ENCODE results near the gene PYGM. TPM values are rescaled to one million over a fixed set of nuclear protein-coding genes. Genes with fewer than 3 reads are reported as not detected.

The PYGM gene
- total and polyA plus RNA-seq, 2 experiments from 2014 or later = 1.5 to 3.9 TPM

GRCh38 chr11:64745189-64745520, 14.6 kb downstream of the PYGM start:
- H3K27me3 ChIP-seq (ENCODE audit: insufficient read depth) = peaks cover 34% of the 10 kb centered on the region
- H4K20me1 ChIP-seq (replicated peaks; ENCODE audit: insufficient read depth) = no peaks in the 10 kb centered on the region
- peak overlapping the region; percentile 86 for H3K4me3 Mint-ChIP-seq

More at GRCh38 chr11:64745189-64745520, 14.6 kb downstream of the PYGM start:
- Histone ChIP-seq H3K9me2 (ENCODE audit: insufficient read depth) (no peaks in the 10 kb centered on the region), H3K4me2 (peak overlapping the region; percentile 98), H3K27ac (ENCODE audit: low read depth) (no peak overlapping the region), H3K36me3 (ENCODE audit: insufficient read depth) (no peaks in the 10 kb centered on the region), H3F3A (replicated peaks; ENCODE audit: low read depth) (peaks cover 18% of the 10 kb centered on the region), H3K4me3 (peak overlapping the region; percentile 81), H3K4me1 (ENCODE audit: insufficient read depth) (peaks cover 20% of the 10 kb centered on the region), H2AFZ (peak overlapping the region; percentile 92), H3K79me2 (replicated peaks; ENCODE audit: insufficient read depth) (no peaks in the 10 kb centered on the region)
- Mint-ChIP-seq H3K4me1 (peaks cover 25% of the 10 kb centered on the region), H3K9me3 (no peaks in the 10 kb centered on the region; the same call in 2 of the 3 replicates), H3K27ac (no peak overlapping the region), H3K36me3 (ENCODE audit: low read depth) (peaks cover 9% of the 10 kb centered on the region; the same call in 2 of the 3 replicates), H3K27me3 (ENCODE audit: insufficient read depth, low read depth, poor library complexity) (peaks cover 32% of the 10 kb centered on the region)
- peak; percentile 2 for ATAC-seq
- no peak for TF ChIP-seq EZH2 (IDR thresholded peaks at IDR 0.05; ENCODE audit: low read depth, unreplicated experiment)
- no peak for TF ChIP-seq NANOG (IDR thresholded peaks at IDR 0.05; ENCODE audit: borderline replicate concordance)
- no peak for TF ChIP-seq ZNF331 (CRISPR knock-in tag; IDR thresholded peaks at IDR 0.05; ENCODE audit: low read depth)
- TF ChIP-seq REST (IDR thresholded peaks at IDR 0.05; ENCODE audit: unreplicated experiment) = no peak
- TF ChIP-seq ZNF114 (CRISPR knock-in tag; IDR thresholded peaks at IDR 0.05) = no peak
- TF ChIP-seq ZNF462 (CRISPR knock-in tag; IDR thresholded peaks at IDR 0.05) = no peak
- TF ChIP-seq ETS1 (IDR thresholded peaks at IDR 0.05) = no peak
- TF ChIP-seq POLR2AphosphoS5 (IDR thresholded peaks at IDR 0.05; ENCODE audit: low read depth) = no peak
- peak; percentile 70 for DNase-seq (ENCODE audit: low spot score)

Data from GM23338 (cell line).